ENCODE data around the gene PGF. TPM values are rescaled to one million over a fixed set of nuclear protein-coding genes. Genes with fewer than 3 reads are reported as not detected.

Gene PGF
- total RNA-seq, 6 experiments from 2014 or later = 0.55 to 4.2 (median 2.1) TPM

DNA sequence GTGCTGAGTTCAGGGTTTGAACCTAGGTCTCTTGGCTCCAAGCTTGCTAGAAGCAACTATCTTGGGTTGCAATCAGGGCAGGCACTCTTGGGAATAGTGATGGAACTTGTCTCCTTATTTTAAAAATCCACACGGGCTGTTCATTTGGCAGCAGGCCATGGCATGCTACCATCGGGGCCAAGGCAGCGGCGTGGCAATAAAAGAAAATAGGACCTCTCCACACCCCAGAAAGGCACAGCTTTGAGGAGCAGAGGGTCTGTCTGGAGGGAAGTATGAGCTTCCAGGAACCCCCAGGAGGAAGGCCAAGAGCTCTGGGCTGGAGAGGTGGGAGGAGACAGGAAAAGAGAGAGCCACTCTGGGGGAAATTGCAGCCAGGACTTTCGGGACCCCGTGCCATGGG lies 47.7 kb downstream of the PGF start:
- H3K27me3 ChIP-seq = no peaks in the 10 kb centered on the region
- peaks cover 0 to 8% (median 6%) of the 10 kb centered on the region in 4 donors for H3K36me3 ChIP-seq
- intact Hi-C loops (cut with DNase I) = loop anchor here (5.0 kb wide), 1 partner anchor 45 kb away; no protein-coding TSS in a partner anchor
- no peak overlapping the region for H3K27ac ChIP-seq
- no peak overlapping the region for H3K4me3 ChIP-seq
- TF ChIP-seq, protein P1, sequence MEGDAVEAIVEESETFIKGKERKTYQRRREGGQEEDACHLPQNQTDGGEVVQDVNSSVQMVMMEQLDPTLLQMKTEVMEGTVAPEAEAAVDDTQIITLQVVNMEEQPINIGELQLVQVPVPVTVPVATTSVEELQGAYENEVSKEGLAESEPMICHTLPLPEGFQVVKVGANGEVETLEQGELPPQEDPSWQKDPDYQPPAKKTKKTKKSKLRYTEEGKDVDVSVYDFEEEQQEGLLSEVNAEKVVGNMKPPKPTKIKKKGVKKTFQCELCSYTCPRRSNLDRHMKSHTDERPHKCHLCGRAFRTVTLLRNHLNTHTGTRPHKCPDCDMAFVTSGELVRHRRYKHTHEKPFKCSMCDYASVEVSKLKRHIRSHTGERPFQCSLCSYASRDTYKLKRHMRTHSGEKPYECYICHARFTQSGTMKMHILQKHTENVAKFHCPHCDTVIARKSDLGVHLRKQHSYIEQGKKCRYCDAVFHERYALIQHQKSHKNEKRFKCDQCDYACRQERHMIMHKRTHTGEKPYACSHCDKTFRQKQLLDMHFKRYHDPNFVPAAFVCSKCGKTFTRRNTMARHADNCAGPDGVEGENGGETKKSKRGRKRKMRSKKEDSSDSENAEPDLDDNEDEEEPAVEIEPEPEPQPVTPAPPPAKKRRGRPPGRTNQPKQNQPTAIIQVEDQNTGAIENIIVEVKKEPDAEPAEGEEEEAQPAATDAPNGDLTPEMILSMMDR (IDR thresholded peaks at IDR 0.05) = no peak
- TF ChIP-seq POLR2A (IDR thresholded peaks at IDR 0.05) = no peak
- H3K4me1 ChIP-seq = no peaks in the 10 kb centered on the region
- no peak for DNase-seq
- ATAC-seq = no peak
- no peaks in the 10 kb centered on the region for H3K9me3 ChIP-seq
- WGBS (ENCODE audit: insufficient coverage, low coverage, low lambda C conversion rate, missing lambda C conversion rate) = 46% methylated on average over 5 of the region's 6 CpGs

DNA sequence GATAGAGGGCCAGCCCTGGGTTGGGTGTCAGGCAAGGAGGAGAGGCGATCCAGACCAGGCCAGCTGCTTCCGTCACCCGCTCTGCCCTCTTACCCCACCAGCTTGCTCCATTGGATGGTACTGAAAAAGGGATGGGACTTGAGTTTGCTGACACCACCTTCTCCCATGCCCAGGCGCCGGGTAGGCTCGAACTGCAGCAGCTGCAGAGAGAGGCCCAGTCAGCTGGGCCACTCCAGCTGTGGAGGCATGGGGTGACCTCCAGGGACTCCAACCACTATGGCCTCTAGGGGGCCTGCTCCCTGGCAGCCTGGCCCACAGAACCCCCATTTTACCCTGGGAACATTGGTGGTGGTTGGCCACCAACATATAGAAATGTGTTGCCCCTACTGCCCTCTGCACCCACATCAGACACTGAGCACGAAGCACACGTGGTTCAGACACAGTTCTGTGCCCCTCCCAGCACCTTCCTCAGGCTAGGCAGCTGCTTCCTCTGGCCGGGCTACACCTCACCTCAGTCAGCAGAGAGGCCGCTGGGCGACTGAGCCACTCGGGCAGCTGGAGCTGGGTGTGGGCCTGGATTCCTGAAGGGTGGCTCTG lies 48.4 kb downstream of the PGF start:
- no peak for DNase-seq
- intact Hi-C loops (cut with DNase I) = loop anchor here (5.0 kb wide), 1 partner anchor 45 kb away; no protein-coding TSS in a partner anchor
- TF ChIP-seq, protein P1 (IDR thresholded peaks at IDR 0.05) = peak in 1 of 4 donors; percentile 12
- TF ChIP-seq POLR2A (IDR thresholded peaks at IDR 0.05) = no peak
- no CpG with 5 or more reads among the region's 12 CpGs for WGBS (ENCODE audit: insufficient coverage, low coverage, low lambda C conversion rate, missing lambda C conversion rate)
- peaks cover 0 to 16% (median 11%) of the 10 kb centered on the region in 4 donors for H3K36me3 ChIP-seq
- no peaks in the 10 kb centered on the region for H3K27me3 ChIP-seq
- H3K27ac ChIP-seq = no peak overlapping the region
- H3K4me3 ChIP-seq = no peak overlapping the region
- no peaks in the 10 kb centered on the region for H3K4me1 ChIP-seq
- H3K9me3 ChIP-seq = no peaks in the 10 kb centered on the region
- ATAC-seq = peak in 1 of 4 donors; percentile 6

DNA sequence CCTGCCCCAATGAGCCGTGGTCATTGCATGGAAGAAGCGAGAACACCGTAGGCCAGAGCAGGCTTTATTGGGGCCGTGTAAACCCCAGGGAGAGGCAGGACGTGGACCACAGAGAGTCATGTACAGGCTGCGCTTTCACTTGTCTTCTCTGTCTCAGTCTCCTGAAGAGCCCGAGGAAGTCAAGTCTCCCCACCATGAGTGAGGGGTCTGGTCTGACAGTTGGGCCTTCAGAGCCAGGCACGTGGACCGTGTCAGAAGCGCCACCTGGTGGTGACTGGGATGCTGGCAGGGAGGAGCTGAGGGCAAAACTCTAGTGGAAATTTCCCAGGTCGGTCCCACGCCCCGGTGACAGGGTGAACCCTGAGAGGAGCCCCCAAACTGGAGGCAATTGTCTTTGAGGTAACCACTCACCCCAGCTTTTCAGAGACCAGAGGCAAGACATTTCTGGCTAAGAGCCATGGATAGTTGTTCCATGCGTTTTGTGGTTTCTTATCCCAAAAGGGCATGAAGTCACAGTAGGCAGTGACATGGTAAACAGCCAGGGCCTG lies 49.7 kb downstream of the PGF start:
- H3K27me3 ChIP-seq = no peaks in the 10 kb centered on the region
- intact Hi-C loops (cut with DNase I) = loop anchor here (5.0 kb wide), 1 partner anchor 43 kb away; no protein-coding TSS in a partner anchor
- H3K4me3 ChIP-seq = no peak overlapping the region
- no peaks in the 10 kb centered on the region for H3K4me1 ChIP-seq
- 45% methylated on average over 9 of the region's 14 CpGs for WGBS (ENCODE audit: insufficient coverage, low coverage, low lambda C conversion rate, missing lambda C conversion rate)
- peak; percentile 60 to 76 (median 70) for ATAC-seq
- no peak overlapping the region for H3K27ac ChIP-seq
- H3K36me3 ChIP-seq = peaks cover 7 to 29% (median 23%) of the 10 kb centered on the region in 4 donors
- H3K9me3 ChIP-seq = no peaks in the 10 kb centered on the region
- DNase-seq = peak; percentile 73 to 75 (median 74)
- no peak for TF ChIP-seq POLR2A (IDR thresholded peaks at IDR 0.05)
- TF ChIP-seq, protein P1 (IDR thresholded peaks at IDR 0.05) = peak; percentile 84 to 96 (median 94)

DNA sequence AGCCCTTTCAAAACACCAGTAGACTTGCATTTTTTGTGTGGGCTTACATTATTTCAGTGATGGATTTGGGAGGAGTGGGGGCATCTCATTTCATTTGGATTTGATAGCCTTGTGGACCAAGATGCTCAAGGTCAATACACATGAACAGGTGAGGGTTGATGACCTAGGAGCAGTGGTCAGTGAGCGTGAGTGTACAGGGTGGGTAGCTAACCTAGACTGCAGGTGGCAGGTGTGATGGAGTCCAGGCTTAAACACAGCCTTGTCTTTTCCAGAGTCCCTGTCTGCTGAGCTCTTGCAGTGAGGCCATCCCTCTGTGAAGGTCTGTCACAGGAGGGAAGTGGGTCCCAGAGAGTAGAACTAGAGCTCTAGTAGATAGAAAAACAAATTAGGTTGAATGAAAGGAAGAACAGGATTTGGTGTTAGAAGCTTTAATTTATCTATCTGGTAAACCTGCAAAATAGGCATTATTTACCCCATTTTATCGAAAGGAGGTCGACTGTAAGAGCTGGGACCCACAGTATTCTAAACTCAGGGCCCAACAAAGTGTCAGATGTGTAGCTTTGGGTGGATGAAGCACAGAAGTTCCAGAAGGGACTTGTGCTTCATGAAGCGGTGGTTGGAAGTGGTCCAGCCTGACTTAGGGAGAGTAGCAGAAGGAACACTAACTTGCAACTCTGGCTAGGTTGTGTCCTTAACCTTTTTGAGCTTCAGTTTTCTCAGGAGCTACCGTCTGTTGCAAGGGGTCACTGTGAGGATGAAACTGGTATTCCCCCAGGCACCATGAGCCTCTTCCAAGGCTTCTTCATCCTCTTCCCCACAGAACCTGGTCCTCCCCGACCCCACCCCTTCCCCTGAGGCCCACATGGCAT lies 50.5 kb downstream of the PGF start:
- no peak for TF ChIP-seq POLR2A (IDR thresholded peaks at IDR 0.05)
- TF ChIP-seq, protein P1 (IDR thresholded peaks at IDR 0.05) = no peak
- no peak for ATAC-seq
- H3K9me3 ChIP-seq = no peaks in the 10 kb centered on the region
- no peaks in the 10 kb centered on the region for H3K4me1 ChIP-seq
- 80% methylated on average over 3 of the region's 6 CpGs for WGBS (ENCODE audit: insufficient coverage, low coverage, low lambda C conversion rate, missing lambda C conversion rate)
- DNase-seq = no peak
- H3K4me3 ChIP-seq = no peak overlapping the region
- no peak overlapping the region for H3K27ac ChIP-seq
- intact Hi-C loops (cut with DNase I) = loop anchor here (5.0 kb wide), 1 partner anchor 43 kb away; no protein-coding TSS in a partner anchor
- H3K36me3 ChIP-seq = peaks cover 15 to 37% (median 27%) of the 10 kb centered on the region in 4 donors
- H3K27me3 ChIP-seq = no peaks in the 10 kb centered on the region
